HG02981 (cell line): Measurements from ENCODE around the gene C9orf43.
A peak's percentile ranks its signal among the peaks of the same experiment; 100 is the strongest.
"Not testable (repeated sequence)": the region's sequence is repeated elsewhere in the genome, so short reads cannot be mapped to it uniquely, and the experiment has no call there.

Experiments
- ATAC-seq: cut with Tn5 transposase; IDR thresholded peaks from one replicate; pipeline ENCODE4 v1.9.1; 2021; ENCODE audit warnings: mild to moderate bottlenecking, moderate library complexity; ENCODE audit not compliant: unreplicated experiment

Gene C9orf43, protein sequence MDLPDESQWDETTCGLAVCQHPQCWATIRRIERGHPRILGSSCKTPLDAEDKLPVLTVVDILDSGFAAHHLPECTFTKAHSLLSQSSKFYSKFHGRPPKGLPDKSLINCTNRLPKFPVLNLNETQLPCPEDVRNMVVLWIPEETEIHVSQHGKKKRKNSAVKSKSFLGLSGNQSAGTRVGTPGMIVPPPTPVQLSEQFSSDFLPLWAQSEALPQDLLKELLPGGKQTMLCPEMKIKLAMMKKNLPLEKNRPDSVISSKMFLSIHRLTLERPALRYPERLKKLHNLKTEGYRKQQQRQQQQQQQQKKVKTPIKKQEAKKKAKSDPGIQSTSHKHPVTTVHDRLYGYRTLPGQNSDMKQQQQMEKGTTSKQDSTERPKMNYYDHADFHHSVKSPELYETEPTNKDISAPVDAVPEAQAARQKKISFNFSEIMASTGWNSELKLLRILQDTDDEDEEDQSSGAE

DNA sequence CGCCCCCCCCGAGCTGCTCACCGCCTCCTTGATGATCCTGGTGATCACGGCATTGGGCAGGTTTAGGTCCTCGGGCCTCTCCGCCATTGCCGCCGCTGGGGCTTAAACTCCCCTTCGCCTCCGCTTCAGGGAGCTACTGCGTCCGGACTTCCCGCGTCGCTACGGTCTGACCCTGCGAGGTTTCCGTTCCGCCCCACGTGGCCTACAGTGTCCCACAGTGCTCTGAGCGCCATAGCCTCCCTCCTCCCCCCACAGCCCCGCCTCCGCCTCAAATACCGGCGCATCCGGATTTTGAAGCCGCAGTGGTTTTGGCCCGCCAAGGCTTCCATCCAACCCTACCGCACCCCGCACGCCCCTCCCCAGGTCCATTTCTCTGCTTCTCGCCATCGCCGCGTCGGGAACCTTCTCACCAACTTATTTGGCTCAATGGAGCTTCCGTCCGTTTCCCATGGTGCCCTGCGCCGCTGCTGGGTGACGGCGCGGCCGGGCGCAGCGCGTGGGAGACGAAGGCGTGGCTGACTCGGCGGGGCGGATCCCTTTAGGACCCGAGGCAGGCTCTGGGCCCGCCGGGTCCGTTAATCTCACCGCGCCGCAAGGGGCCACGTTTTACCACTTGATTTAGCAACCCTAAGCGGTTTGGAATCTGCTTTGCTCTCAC, at the start of gene C9orf43, which contains the start of gene POLE3:
TSS of gene C9orf43 (plus strand) at position 541 of the 658 bp plus-strand sequence. CDS start 2,747 bp downstream, outside the sequence.
TSS of gene POLE3 (minus strand) at position 469 of the 658 bp plus-strand sequence. CDS start at position 87, 382 bp downstream.
- peak; percentile 91 for ATAC-seq

DNA sequence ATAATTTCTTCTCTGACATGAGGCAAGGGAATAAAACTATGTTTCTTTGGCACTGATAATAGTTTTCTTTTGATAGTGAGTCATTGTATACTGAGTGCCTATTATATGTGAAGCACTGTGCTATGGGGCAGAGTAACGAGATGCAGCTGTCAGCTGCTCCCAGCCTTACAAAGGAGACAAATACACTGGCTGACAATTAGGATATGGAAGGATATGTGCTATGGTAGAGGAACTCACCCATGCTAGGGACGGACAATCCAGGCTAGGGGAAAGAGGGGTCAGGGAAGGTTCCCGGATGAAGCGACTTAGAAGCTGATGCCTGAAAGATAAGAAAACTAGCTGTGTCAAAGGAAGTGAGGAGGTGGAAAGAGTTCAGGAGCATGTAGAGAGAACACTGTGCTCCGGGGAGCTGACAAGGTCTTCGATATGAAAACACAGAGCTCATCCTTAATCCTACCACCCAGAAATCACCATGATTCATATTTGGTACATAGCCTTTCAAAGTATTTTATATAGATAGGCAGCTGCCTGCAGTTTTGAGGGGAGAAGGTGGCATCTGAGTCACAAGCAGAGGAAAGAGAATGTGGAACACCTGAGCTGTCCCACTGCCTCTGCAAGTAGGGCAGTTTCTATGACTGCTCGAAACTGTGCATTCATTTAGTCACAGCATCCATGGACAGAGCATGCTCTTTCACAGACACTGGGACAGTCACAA, 49.1 kb upstream of the C9orf43 start:
- ATAC-seq: no peak

DNA sequence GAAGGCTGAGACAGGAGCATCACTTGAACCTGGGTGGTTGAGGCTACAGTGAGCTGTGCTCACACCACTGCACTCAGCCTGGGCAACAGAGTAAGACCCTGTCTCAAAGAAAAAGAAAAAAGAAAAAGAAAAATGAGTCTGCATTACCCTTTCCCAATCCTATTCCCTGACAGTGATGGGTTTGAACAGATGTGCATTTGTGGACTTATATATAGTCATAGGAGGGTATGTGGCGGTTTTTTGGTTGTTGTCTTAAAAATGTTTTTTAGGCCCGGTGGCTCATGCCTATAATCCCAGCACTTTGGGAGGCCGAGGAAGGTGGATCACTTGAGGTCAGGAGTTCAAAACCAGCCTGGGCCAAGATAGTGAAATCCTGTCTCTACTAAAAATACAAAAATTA, 47.2 kb upstream of the C9orf43 start:
- ATAC-seq: no peak

DNA sequence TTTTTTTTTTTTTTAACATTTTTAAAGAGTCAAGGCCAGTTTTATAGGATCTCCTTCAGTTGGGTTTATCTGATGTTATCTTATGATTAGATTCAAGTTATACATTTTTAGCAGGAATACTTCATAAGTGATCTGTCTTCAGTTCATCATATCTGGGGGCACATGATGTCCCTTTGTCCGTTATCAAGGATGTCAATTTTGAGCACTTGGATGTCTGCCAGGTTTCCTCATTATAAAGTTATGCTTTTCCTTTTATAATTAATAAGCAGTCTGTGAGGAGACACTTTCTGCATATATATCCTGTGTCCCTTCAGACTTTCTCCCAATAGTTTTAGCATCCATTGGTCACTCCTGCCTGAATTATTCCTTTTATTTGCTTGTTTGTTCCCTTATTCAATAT, 45.6 kb upstream of the C9orf43 start:
- no peak for ATAC-seq

DNA sequence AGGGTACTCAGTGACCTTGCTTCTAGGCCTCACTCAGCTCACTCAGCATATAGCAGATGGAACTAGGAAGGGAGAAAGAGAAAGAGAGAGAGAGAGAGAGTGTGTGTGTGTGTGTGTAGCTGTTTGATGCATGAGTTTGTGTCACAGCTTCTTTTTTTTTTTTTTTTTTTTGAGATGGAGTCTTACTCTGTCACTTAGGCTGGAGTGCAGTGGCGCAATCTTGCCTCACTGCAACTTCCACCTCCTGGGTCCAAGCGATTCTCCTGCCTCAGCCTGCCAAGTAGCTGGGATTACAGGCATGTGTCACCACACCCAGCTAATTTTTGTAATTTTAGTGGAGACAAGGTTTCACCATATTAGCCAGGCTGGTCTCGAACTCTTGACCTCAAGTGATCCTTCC, 44.9 kb upstream of the C9orf43 start:
- not testable (repeated sequence) for ATAC-seq

DNA sequence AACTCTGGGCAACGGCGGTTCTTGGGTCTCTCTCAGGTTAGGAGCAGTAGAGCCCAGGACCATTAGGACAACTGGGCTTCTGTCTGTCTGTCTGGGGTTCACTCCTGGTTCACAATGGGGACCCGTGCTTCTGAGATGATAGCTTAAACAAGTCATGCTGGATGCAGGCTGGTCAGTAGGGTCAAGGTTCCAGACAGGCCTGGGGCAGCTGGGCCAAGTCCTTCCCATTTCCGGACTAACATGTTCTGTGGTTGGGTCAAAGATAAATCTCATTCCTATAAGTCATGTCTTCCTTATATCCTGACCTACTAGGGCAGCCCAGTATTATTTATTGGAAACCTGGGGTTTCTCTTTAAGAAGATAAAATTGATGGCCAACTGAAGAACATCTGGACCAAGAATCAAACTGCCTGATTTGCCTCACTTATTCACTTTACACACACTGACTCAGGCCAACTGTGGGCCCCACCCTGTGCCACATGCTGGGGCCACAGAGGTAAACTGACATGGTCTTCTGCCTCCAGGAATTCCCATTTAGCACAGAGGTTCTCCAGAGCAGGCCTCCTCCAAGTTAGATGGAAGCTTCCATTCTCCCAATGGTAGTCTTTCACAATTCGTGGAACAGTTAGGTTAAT, 42.1 kb upstream of the C9orf43 start:
- ATAC-seq: no peak

DNA sequence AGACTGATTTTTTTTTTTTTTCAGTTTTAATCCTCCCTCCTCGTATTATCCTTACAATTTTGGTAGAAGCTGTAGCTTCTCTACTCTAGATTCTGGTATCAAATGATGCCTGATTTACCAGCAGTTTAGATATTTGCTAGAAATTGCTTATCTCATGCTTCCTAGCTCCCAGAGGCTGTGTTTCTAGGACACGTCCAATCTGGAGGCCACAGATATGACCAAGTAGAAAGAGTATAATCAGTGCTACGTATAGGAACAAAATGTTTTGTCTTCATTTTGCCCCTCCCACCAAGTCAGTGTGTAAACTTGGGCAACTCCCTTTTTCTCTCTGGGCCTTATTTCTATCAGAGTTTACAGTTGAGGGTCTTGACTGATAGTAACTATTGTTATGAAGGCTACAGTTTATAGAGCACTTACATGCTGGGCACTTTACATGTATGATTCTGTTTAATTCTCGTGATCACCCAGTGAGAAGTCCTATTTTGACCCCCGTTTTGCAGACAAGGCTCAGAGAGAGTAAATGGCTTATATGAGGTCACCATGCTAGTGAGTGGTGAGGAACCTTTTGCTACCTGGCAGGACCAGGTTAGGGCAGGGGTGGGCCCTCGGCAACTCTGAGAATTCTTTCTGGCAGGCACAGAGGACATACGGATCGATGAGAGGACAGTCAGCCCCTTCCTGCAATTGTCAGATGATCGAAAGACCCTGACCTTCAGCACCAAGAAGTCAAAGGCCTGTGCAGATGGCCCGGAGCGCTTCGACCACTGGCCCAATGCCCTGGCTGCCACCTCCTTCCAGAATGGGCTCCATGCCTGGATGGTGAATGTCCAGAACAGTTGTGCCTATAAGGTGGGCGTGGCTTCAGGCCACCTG, 41.3 kb upstream of the C9orf43 start:
- ATAC-seq: no peak

DNA sequence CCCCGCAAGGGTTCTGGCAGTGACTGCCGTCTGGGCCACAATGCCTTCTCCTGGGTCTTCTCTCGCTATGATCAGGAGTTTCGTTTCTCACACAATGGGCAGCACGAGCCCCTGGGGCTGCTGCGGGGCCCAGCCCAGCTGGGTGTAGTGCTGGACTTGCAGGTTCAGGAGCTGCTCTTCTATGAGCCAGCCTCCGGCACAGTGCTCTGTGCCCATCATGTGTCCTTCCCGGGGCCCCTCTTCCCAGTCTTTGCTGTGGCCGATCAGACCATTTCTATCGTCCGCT, 40.7 kb upstream of the C9orf43 start:
- no peak for ATAC-seq

DNA sequence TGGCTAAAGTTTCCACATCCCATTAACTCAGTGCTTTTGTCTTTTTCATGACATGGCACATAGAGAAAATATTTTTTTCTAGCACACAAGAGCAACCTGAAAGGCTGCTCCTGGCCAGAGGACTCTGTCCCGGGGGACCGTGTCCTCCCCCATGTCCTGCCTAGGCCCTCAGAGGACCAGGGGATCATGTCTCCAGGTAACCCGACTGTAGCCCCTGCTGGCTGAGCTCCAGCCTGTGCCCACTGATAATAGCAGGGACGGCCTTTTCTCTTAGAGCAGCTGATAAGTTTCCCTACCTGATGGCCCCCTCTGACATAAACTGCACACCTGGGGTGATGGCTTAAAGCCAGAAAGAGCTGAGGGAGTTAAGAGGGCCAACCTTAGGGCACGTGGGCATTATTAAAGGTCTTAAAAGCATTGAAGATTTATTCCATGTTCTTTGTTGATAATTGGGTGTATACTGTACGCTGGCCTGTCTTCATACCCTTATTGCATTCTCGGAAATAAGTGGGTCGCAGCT, 39.7 kb upstream of the C9orf43 start:
- no peak for ATAC-seq

DNA sequence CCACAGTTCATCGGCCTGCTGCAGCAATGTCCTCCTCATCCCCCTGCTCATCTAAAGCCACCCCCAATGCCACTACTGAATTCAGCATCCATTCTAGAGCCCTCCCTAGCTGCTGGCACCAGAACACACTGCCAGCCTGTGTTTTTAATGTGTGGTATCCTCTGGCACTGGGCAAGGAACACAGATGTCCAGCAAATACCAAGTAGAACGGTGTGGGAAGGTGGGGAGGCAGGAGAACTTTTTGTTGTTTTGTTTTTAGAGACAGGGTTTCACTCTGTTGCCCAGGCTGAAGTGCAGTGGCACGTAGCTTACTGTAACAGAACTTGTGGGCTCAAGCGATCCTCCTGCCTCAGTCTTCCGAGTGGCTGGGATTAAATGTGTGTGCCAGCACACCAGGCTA, 38.5 kb upstream of the C9orf43 start:
- ATAC-seq: no peak

DNA sequence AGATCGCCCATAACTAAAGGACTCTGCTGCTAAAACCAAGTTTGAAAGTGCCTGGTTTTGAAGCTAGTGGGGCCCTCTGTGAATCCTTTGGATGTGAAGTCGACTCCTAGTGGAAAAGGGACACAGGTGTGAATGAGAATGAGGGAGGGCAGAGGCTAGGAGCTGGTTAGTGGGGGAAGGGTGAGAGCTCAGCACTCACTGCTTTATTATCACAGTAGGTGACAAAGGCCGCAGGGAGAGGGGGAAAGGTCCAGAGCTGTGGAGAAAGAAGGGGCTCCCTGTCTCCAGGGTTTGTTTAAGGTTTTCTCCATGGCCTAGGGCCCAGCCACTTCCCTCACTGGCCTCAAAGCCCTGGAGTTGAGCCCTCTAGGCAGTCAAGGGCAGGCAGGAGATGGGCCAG, 37.3 kb upstream of the C9orf43 start:
- ATAC-seq: no peak

DNA sequence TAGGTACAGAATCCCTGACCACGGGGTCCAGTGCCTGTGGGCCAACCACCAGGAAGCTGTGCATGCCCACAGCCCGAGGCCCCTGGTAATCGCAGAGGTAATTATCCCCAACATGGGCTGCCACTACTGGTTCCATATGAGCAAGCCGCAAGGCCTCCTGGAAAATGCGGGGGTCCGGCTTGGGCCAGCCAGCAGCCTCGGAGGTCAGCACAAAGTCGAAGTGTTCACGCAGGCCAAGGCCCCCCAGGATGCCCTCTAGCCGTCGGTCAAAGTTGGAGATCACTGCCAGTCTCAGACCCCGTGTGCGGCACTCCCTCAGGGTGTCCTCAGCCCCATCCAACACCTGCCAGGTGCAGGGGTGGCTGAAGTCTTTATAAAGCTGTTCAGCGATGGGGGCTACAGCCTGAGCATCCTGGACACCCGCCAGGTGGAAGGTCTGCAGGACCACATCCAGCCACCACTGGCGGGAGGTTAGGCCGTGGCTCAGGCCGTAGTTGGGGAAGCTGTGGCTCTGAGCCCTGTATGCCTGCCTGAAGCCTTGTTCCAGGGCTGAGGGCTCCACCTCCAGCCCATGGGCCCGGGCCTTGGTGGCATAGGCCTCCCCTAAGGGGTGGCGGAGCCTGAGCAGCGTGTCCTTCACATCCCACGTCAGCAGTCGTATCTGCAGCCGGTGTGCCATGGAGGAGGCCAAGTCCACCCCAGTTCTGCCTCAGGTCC, 36.7 kb upstream of the C9orf43 start:
- ATAC-seq: no peak

DNA sequence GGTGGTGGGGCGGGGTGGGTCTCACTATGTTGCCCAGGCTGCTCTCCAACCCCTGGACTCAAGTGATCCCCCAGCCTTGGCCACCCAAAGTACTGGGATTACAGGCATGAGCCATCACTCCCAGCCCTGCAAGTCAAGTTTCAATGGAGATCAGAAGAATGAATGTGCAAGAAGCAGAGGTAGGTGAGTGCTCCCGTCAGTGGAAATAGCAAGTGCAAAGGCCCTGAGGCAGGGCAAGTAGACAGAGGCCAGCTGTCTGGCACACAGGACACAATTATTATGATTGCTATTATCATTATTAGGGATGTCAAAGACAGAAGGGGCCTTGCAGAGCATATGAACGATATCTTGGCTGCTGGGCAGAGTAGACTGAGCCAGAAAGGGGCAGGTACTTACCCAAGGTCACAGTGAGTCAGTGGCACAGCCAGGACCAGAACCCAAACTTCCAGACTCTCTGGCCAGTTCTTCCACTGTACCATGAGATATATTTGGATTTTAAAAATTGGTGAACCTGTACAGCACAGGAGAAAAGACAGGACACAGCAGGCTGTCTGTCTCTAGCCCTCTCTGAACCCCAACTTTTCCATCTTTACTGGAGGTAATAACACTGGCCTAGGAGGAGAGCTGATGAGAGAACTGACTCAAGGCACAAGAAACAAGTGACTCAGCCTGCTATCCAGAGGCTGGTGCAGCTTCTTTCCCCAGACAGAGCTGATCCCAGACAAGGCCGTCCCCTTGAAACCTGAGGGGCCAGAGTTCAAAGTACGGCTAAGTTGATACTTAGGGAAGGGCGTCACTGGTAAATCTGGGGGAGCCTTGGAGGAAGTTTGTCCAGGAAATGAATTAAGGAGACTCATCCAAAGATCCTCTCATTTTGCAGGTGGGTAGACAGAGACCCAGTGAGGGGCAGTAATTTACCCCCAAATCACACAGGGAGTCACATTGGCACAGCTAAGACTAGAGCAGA, 35.2 kb upstream of the C9orf43 start:
- ATAC-seq: no peak

DNA sequence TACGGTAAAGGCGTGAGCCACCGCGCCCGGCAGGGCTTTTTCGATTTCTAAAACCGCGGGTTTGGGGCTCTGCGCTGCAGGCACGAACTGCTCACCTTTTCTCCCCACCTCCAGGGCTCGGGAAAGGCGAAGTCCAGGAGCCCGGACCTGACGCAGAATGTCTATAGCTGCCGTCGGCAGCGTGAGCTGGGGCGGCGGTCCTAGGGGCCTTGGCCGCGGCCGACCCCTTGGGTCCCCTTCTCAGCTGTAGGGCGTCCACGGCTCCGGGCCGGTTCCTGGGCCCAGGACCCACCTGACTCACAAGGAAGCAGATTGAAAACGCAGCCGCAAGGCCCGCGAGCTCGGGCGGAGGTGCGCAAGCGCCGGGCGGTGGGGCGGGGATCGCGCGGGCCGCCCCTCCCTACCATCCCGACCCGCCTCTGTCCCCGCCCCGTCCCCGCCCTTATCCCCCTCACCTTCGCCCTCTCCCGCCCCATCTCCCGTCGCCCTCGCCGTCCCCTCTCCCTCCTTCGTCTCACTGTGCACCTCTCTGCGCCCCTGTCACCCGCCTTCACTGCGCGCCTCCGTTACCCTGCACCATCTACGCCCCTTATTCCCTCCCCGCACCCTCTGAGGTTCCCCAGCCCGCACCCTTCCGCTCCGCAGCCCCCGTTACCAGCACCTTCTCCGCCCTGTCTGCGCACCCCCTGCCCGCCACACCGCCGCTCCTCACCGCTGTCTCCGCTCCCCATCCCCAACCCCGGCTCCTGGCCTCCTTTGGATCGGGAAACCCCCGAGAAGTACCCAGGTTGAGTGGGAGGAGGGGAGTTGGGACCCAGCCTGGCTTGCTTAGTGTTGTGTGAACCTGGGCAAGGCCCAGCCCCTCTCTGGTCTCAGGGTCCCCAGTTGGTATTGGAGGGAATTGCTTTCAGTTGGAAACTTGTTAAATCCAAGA, 33.6 kb upstream of the C9orf43 start, which contains the start of gene HDHD3:
TSS of gene HDHD3 (minus strand) at position 353 of the 934 bp plus-strand sequence. CDS start 2,632 bp downstream, outside the sequence.
- ATAC-seq: peak; percentile 82

DNA sequence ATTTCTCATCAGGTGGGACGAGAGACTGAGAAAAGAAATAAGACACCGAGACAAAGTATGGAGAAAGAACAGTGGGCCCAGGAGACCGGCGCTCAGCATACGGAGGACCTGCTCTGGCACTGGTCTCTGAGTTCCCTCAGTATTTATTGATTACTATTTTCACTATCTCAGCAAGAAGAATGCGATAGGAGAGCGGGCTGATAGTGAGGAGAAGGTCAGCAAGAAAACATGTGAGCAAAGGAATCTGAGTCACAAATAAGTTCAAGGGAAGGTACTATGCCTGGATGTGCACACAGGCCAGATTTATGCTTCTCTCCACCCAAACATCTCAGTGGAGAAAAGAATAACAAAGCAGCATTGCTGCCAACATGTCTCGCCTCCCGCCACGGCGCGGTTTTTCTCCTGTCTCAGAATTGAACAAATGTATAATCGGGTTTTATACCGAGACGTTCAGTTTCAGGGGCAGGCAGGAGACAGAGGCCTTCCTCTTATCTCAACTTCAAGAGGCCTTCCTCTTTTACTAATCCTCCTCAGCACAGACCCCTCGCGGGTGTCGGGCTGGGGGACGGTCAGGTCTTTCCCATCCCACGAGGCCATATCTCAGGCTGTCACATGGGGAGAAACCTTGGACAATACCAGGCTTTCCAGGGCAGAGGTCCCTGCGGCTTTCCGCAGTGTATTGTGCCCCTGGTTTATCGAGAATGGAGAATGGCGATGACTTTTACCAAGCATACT, 31.3 kb upstream of the C9orf43 start:
- ATAC-seq: not testable (repeated sequence)

DNA sequence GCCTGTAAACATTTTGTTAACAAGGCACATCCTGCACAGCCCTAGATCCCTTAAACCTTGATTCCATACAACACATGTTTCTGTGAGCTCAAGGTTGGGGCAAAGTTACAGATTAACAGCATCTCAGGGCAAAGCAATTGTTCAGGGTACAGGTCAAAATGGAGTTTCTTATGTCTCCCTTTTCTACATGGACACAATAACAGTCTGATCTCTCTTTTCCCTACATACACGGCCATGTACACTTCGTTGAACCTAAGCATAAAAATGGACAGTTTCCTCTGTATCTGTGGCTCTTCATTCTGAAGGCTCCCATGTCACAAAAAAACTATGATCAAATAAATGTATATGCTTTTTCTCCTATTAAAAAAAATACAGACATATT, 30.7 kb upstream of the C9orf43 start:
- ATAC-seq: not testable (repeated sequence)
